Mucosa of descending colon (tissue), 3 donors: ENCODE measurements around the gene PGA4. TPM values are rescaled to one million over a fixed set of nuclear protein-coding genes. Genes with fewer than 3 reads are reported as not detected.
"Not testable (repeated sequence)": the region's sequence is repeated elsewhere in the genome, so short reads cannot be mapped to it uniquely, and the experiment has no call there.

Experiments used
- ATAC-seq: fragments of 200-7000 bp; cut with Tn5 transposase; one replicate; pipeline ENCODE4 v1.9.1; 2020; ENCODE audit warnings: mild to moderate bottlenecking, moderate library complexity
- DNase-seq, 3 donors: peaks; one replicate each; pipeline ENCODE4 v3.0.0-alpha.2; 2020
- H3K36me3 ChIP-seq: fragments of 200-600 bp; one replicate; pipeline ENCODE4 v1.8.0; 2021; ENCODE audit warnings: low read depth, mild to moderate bottlenecking
- H3K4me1 ChIP-seq: fragments of 200-600 bp; one replicate; pipeline ENCODE4 v1.8.0; 2021; ENCODE audit warnings: low read depth, mild to moderate bottlenecking
- H3K4me3 ChIP-seq: fragments of 200-600 bp; one replicate; pipeline ENCODE4 v1.8.0; 2021; ENCODE audit warnings: mild to moderate bottlenecking
- H3K9me3 ChIP-seq: fragments of 200-600 bp; one replicate; pipeline ENCODE4 v1.8.0; 2021; ENCODE audit warnings: mild to moderate bottlenecking
- CTCF ChIP-seq: fragments of 200-600 bp; IDR thresholded peaks from one replicate; pipeline ENCODE4 v1.8.0; 2022; ENCODE audit warnings: antibody characterized with exemption, mild to moderate bottlenecking
- intact Hi-C, 2 donors: fragments of 100-400 bp; cut with DNase I in 1 of 2; cut with micrococcal nuclease in 1 of 2; formaldehyde crosslinking; loops; one replicate each; pipeline versions ENCODE4 v1.11.0 to v1.11.1; 2022; cut with DNase I, micrococcal nuclease
- total RNA-seq, 3 donors: library from RNA; stranded (reverse); fragmentation: NEBNext Ultra II Directional in 2 of 3; extraction: Animal tissue kit (Norgen Biotek cat#: 25700) in 2 of 3; gene quantifications; one replicate each; pipeline versions ENCODE4 v1.2.1 to v1.2.4, GENCODE V29; 2021 to 2023
- donor health status: DM: no; HTN: no; CAD: no; lungs with moderate emphysema.
- donor health status: DM: no; HTN: no; CAD: no.
- donor health status: DM: no; HTN: yes; CAD: no.

Gene PGA4
- total RNA-seq, 3 donors from 2014 or later = 0.46 to 1.2 TPM; not detected in 1

GRCh38 chr11:61198361-61198760 is 23.8 kb upstream of the PGA4 start:
- DNase-seq (no peak), ATAC-seq (no peak)
- H3K4me1 ChIP-seq = no peaks in the 10 kb centered on the region
- no peaks in the 10 kb centered on the region for H3K36me3 ChIP-seq
- no peak overlapping the region for H3K4me3 ChIP-seq
- intact Hi-C loops = no loop called here
- peaks cover 4% of the 10 kb centered on the region for H3K9me3 ChIP-seq
- TF ChIP-seq CTCF = no peak

DNA sequence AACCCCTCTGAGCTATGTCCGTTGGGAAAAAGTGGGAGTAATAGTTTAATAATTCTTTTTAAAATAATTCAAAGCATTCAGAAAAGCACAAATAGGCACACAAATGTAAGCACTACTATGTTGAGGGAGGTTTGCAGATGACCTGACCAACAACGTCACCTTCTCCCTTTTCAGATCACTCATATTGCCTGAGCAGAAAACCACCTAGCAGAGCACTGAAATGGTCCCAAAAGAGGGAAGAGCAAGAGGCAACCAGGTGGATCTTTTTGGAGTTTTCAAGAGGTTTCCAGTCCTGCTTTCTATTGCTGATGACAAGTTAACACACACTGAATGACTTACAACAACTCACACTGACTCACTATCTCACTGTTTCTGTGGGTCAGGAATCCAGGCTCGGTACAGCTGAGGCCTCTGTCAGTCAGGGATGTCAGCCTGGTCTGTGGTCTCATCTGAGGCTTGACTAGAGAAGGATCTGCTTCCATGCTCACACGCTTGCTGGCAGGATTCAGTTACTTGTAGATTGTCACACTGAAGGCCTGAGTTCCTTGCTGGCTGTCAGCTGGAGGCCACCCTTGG is 23.1 kb upstream of the PGA4 start:
- intact Hi-C loops = no loop called here
- no peak overlapping the region for H3K4me3 ChIP-seq
- no peak for DNase-seq
- H3K36me3 ChIP-seq = no peaks in the 10 kb centered on the region
- peaks cover 4% of the 10 kb centered on the region for H3K9me3 ChIP-seq
- no peaks in the 10 kb centered on the region for H3K4me1 ChIP-seq
- no peak for ATAC-seq
- no peak for TF ChIP-seq CTCF

- TF ChIP-seq CTCF = no peak
- Histone ChIP-seq H3K36me3 (no peaks in the 10 kb centered on the region), H3K9me3 (peaks cover 4% of the 10 kb centered on the region), H3K4me1 (no peaks in the 10 kb centered on the region), H3K4me3 (no peak overlapping the region)
- DNase-seq (no peak), ATAC-seq (no peak)
- intact Hi-C loops = no loop called here
Measured at GRCh38 chr11:61201476-61201875, 20.7 kb upstream of the PGA4 start.

- H3K4me3 ChIP-seq, H3K4me1 ChIP-seq, H3K36me3 ChIP-seq, intact Hi-C loops, H3K9me3 ChIP-seq, DNase-seq, ATAC-seq: not testable (repeated sequence)
Measured at GRCh38 chr11:61202950-61203746, 19.0 kb upstream of the PGA4 start, which contains the start of gene PGA3. Gene PGA3, plus strand, starts transcription at chr11:61203515. Its CDS starts 50 bp downstream, at chr11:61203565.

DNA sequence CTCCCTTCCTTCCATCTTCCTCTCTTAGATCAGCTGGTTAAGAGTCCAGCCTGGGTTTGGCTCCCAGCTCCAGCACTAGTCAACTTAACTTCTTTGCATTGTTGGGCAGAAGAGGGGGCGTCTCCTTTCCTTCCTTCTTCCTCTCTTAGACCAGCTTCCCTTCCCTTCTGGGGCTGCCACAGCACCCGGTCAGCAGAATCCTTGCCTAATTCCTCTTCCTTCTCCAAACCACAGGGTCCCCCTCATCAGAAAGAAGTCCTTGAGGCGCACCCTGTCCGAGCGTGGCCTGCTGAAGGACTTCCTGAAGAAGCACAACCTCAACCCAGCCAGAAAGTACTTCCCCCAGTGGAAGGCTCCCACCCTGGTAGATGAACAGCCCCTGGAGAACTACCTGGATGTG is 18.3 kb upstream of the PGA4 start:
- ATAC-seq, H3K36me3 ChIP-seq, intact Hi-C loops: not testable (repeated sequence)

GRCh38 chr11:61204502-61205059 is 17.6 kb upstream of the PGA4 start:
- ATAC-seq, intact Hi-C loops, H3K9me3 ChIP-seq, H3K4me3 ChIP-seq, DNase-seq, H3K4me1 ChIP-seq, H3K36me3 ChIP-seq: not testable (repeated sequence)

More for the DNA sequence above, 18.3 kb upstream of the PGA4 start:
- not testable (repeated sequence) for H3K4me3 ChIP-seq, H3K4me1 ChIP-seq, DNase-seq, H3K9me3 ChIP-seq

- peak; percentile 25 for ATAC-seq
- H3K36me3 ChIP-seq, H3K4me1 ChIP-seq, H3K9me3 ChIP-seq, H3K4me3 ChIP-seq, DNase-seq, intact Hi-C loops: not testable (repeated sequence)
Measured at GRCh38 chr11:61207636-61208310, 14.4 kb upstream of the PGA4 start.

DNA sequence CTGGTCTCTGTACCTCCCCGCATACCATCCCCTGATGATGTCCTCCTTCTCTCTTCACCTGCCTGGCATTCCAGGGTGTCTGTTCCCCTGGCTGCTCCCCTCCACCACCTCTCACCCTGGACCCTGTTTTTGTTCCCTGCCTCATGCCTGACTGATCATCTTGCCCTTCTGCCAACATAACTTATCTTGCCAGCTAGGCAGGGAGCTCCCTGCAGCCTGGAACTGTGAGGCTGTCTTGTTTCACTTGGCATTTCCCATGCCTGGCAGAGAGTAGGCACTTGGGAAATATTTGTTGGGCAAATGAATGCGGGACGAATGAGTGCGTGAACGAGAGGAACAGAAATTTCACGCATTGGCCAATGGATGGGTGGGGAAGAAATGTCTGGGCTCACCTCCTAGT is 11.5 kb upstream of the PGA4 start:
- ATAC-seq, DNase-seq, H3K4me1 ChIP-seq, H3K9me3 ChIP-seq, H3K36me3 ChIP-seq, H3K4me3 ChIP-seq, intact Hi-C loops: not testable (repeated sequence)

- H3K9me3 ChIP-seq, H3K4me3 ChIP-seq, intact Hi-C loops, DNase-seq, H3K36me3 ChIP-seq, H3K4me1 ChIP-seq, ATAC-seq: not testable (repeated sequence)
Measured at GRCh38 chr11:61211327-61211952, 10.7 kb upstream of the PGA4 start.

GRCh38 chr11:61212202-61212601 is 9.9 kb upstream of the PGA4 start:
- intact Hi-C loops, ATAC-seq, H3K36me3 ChIP-seq, H3K4me3 ChIP-seq, H3K4me1 ChIP-seq, DNase-seq, H3K9me3 ChIP-seq: not testable (repeated sequence)
